GM12864 (cell line): Measurements from ENCODE around the gene SYNJ1.
"Not testable (repeated sequence)": the region's sequence is repeated elsewhere in the genome, so short reads cannot be mapped to it uniquely, and the experiment has no call there.

ENCODE experiments used
- DNase-seq: peaks from one replicate; pipeline ENCODE4 v3.0.0-alpha.2; 2011; ENCODE audit warnings: low read depth
- H3K4me3 ChIP-seq: 2 replicates; pipeline ENCODE4 v1.5.1; 2011; ENCODE audit warnings: mild to moderate bottlenecking, low read depth, low read length, control low read depth
- CTCF ChIP-seq: IDR thresholded peaks from 2 replicates; pipeline ENCODE4 v1.5.1; 2011; ENCODE audit warnings: low read depth, mild to moderate bottlenecking, moderate library complexity, low read length, control low read depth, inconsistent platforms; ENCODE audit errors: missing control alignments

The SYNJ1 gene

GRCh38 chr21:32612999-32613337 lies 114.8 kb downstream of the SYNJ1 start:
- TF ChIP-seq CTCF: no peak
- no peak for DNase-seq
- peak overlapping the region; percentile 57 for H3K4me3 ChIP-seq

GRCh38 chr21:32612075-32612998 lies 115.5 kb downstream of the SYNJ1 start, which contains the start of gene CFAP298:
Gene CFAP298, minus strand, starts transcription at chr21:32612377. Its CDS starts 134 bp downstream, at chr21:32612243.
- H3K4me3 ChIP-seq: peak within 1 kb of the TSS; percentile 57
- TF ChIP-seq CTCF: no peak
- peak; percentile 85 for DNase-seq

- no peak for TF ChIP-seq CTCF
- DNase-seq: no peak
- peak overlapping the region; percentile 57 for H3K4me3 ChIP-seq
Observed at GRCh38 chr21:32611471-32611997, 116.3 kb downstream of the SYNJ1 start.

- not testable (repeated sequence) for DNase-seq
- peak overlapping the region; percentile 57 for H3K4me3 ChIP-seq
Observed at GRCh38 chr21:32610940-32611339, 116.9 kb downstream of the SYNJ1 start.

GRCh38 chr21:32608851-32609250 lies 119.0 kb downstream of the SYNJ1 start:
- DNase-seq: no peak
- no peak overlapping the region for H3K4me3 ChIP-seq
- TF ChIP-seq CTCF: no peak

- H3K4me3 ChIP-seq: no peak overlapping the region
- TF ChIP-seq CTCF: no peak
- DNase-seq: no peak
Observed at GRCh38 chr21:32605469-32605868, 122.3 kb downstream of the SYNJ1 start.

- DNase-seq: no peak
Observed at GRCh38 chr21:32604464-32604863, 123.3 kb downstream of the SYNJ1 start.

More at GRCh38 chr21:32604464-32604863, 123.3 kb downstream of the SYNJ1 start:
- H3K4me3 ChIP-seq: no peak overlapping the region
- TF ChIP-seq CTCF: no peak
